HCT116 (cell line): ENCODE measurements around the gene G6PC2. TPM values are rescaled to one million over a fixed set of nuclear protein-coding genes. Genes with fewer than 3 reads are reported as not detected.

Experiments used
- ATAC-seq: fragments of 200-7000 bp; cut with Tn5 transposase; 2 replicates; pipeline ENCODE4 v1.9.1; 2020; ENCODE audit warnings: mild to moderate bottlenecking, moderate library complexity
- BruUV-seq: library from RNA; stranded (reverse); fragments of 400-500 nt; replicated peaks from 2 replicates; lab custom pipeline; 2021; lab: Mats Ljungman, UMichigan
- CTCF ChIA-PET: fragments of 300-600 bp; sonication (Branson Sonifier 250); formaldehyde crosslinking; loops from one replicate; lab custom pipeline; 2021; ENCODE audit warnings: antibody characterized with exemption; lab: Charles Lee
- POLR2A ChIA-PET: fragments of 300-600, 350-600 bp; sonication (Branson Sonifier 250); formaldehyde crosslinking; loops from one replicate; lab custom pipeline; 2021; ENCODE audit warnings: antibody characterized with exemption; lab: Charles Lee
- RAD21 ChIA-PET, 2 experiments: fragments of 300-600 bp; sonication (Branson Sonifier 250); formaldehyde crosslinking; loops; one replicate each; lab custom pipeline; 2023; ENCODE audit warnings: low total read pairs in 2 of 2; ENCODE audit not compliant: uncharacterized antibody in 2 of 2, unreplicated experiment in 2 of 2, low non-redundant PET in 1 of 2; lab: Charles Lee
- DNase-seq: peaks from one replicate; pipeline ENCODE4 v3.0.0-alpha.2; 2010; ENCODE audit warnings: low read depth, low spot score
- H2AFZ ChIP-seq: fragments of 200-600 bp; shearing (Covaris generic), sonication (generic); 2 replicates; pipeline ENCODE4 v1.6.1; 2017; ENCODE audit warnings: low read depth, mixed run types, mixed read lengths, antibody characterized with exemption, low read length; ENCODE audit not compliant: poor library complexity, severe bottlenecking
- H3K27ac ChIP-seq: 2 replicates; pipeline ENCODE4 v1.5.1; 2012; ENCODE audit warnings: low read depth, low read length
- H3K27me3 ChIP-seq: fragments of 200-600 bp; sonication (generic); 2 replicates; pipeline ENCODE4 v1.6.1; 2016; ENCODE audit warnings: mixed run types, low read length, mixed read lengths; ENCODE audit not compliant: insufficient read depth
- H3K36me3 ChIP-seq, 2 experiments: fragments of 200-500 bp in 1 of 2; fragments of 200-600 bp in 1 of 2; sonication (Bioruptor generic) in 1 of 2; sonication (generic) in 1 of 2; 2 replicates each; pipeline versions ENCODE4 v1.5.1 to v1.6.1; 2014 to 2016; ENCODE audit warnings: low read length in 2 of 2, inconsistent platforms in 1 of 2, mixed read lengths in 1 of 2, mixed run types in 1 of 2; ENCODE audit not compliant: insufficient read depth in 2 of 2, control insufficient read depth in 1 of 2
- H3K4me1 ChIP-seq, 2 experiments: fragments of 200-600 bp in 1 of 2; sonication (generic) in 1 of 2; 2 replicates each; pipeline versions ENCODE4 v1.5.1 to v1.6.1; 2012 to 2017; ENCODE audit warnings: low read length in 2 of 2, inconsistent platforms in 1 of 2, mild to moderate bottlenecking in 1 of 2, mixed read lengths in 1 of 2, mixed run types in 1 of 2, moderate library complexity in 1 of 2; ENCODE audit not compliant: insufficient read depth in 2 of 2, control insufficient read depth in 1 of 2
- H3K4me2 ChIP-seq: fragments of 200-600 bp; sonication (generic); 2 replicates; pipeline ENCODE4 v1.6.1; 2017; ENCODE audit warnings: mixed run types, low read length, mixed read lengths
- H3K4me3 ChIP-seq, 2 experiments: fragments of 200-600 bp in 1 of 2; sonication (generic) in 1 of 2; replicated peaks in 1 of 2; 2 replicates each; pipeline ENCODE4 v1.5.1; 2011 to 2016; ENCODE audit warnings: low read length in 2 of 2, control low read depth in 1 of 2, low read depth in 1 of 2, mild to moderate bottlenecking in 1 of 2, mixed read lengths in 1 of 2, mixed run types in 1 of 2
- H3K79me2 ChIP-seq: fragments of 200-600 bp; sonication (generic); 2 replicates; pipeline ENCODE4 v1.6.1; 2017; ENCODE audit warnings: mild to moderate bottlenecking, mixed run types, low read length, moderate library complexity, mixed read lengths; ENCODE audit not compliant: insufficient read depth
- H3K9ac ChIP-seq: fragments of 200-600 bp; sonication (generic); 2 replicates; pipeline ENCODE4 v1.6.1; 2016; ENCODE audit warnings: low read length, mixed read lengths
- H3K9me2 ChIP-seq: fragments of 200-600 bp; sonication (generic), shearing (Covaris generic); 2 replicates; pipeline ENCODE4 v1.6.1; 2017; ENCODE audit warnings: mixed run types, mild to moderate bottlenecking, moderate library complexity; ENCODE audit not compliant: insufficient read depth
- H3K9me3 ChIP-seq, 2 experiments: fragments of 200-500 bp in 1 of 2; fragments of 200-600 bp in 1 of 2; sonication (Bioruptor generic) in 1 of 2; sonication (generic) in 1 of 2; 2 replicates each; pipeline ENCODE4 v1.6.1; 2014 to 2017; ENCODE audit warnings: low read length in 2 of 2, mixed read lengths in 2 of 2, inconsistent platforms in 1 of 2, low read depth in 1 of 2, mild to moderate bottlenecking in 1 of 2, mixed run types in 1 of 2, moderate library complexity in 1 of 2; ENCODE audit not compliant: control insufficient read depth in 1 of 2, insufficient read depth in 1 of 2
- H4K20me1 ChIP-seq: fragments of 200-600 bp; sonication (generic), shearing (Covaris generic); 2 replicates; pipeline ENCODE4 v1.6.1; 2017; ENCODE audit warnings: mixed run types, mild to moderate bottlenecking, moderate library complexity; ENCODE audit not compliant: insufficient read depth
- CEBPB ChIP-seq: IDR thresholded peaks from 2 replicates; pipeline ENCODE4 v1.6.1; 2012; ENCODE audit warnings: low read depth
- EGR1 ChIP-seq: IDR thresholded peaks from 2 replicates; pipeline ENCODE4 v1.6.1; 2012; ENCODE audit warnings: low read depth
- JUND ChIP-seq: IDR thresholded peaks from 2 replicates; pipeline ENCODE4 v1.6.1; 2012
- POLR2A ChIP-seq: IDR thresholded peaks from 2 replicates; pipeline ENCODE4 v1.7.0; 2011; ENCODE audit warnings: borderline replicate concordance; ENCODE audit not compliant: insufficient read depth, insufficient read length; ENCODE audit errors: extremely low read depth
- RAD21 ChIP-seq: IDR thresholded peaks from 2 replicates; pipeline ENCODE4 v1.6.1; 2012; ENCODE audit warnings: low read depth, mild to moderate bottlenecking
- SRF ChIP-seq: IDR thresholded peaks from 2 replicates; pipeline ENCODE4 v1.6.1; 2012; ENCODE audit warnings: low read depth
- ZFX ChIP-seq: fragments of 450-650 bp; IDR thresholded peaks from 2 replicates; pipeline ENCODE4 v1.6.1; 2017
- intact Hi-C: fragments of 100-400 bp; cut with micrococcal nuclease; formaldehyde crosslinking; loops from 2 replicates; pipeline ENCODE4 v1.10.0; 2022
- total RNA-seq: library from RNA; stranded (reverse); gene quantifications from one replicate; pipeline ENCODE4 v1.2.1, GENCODE V29; 2021; ENCODE audit not compliant: unreplicated experiment
- TF ChIP-seq, protein P1 (sequence below), 3 experiments: fragments of 200-600 bp in 1 of 3; sonication (generic) in 1 of 3; IDR thresholded peaks in 2 of 3; conservative IDR thresholded peaks in 1 of 3; 2 replicates each; pipeline ENCODE4 v1.5.1; 2012 to 2017; ENCODE audit warnings: low read depth in 2 of 3, low read length in 2 of 3, antibody characterized with exemption in 1 of 3, borderline replicate concordance in 1 of 3, control low read depth in 1 of 3, mild to moderate bottlenecking in 1 of 3, mixed read lengths in 1 of 3, mixed run types in 1 of 3, moderate library complexity in 1 of 3; ENCODE audit not compliant: insufficient read depth in 1 of 3

The G6PC2 gene
- total RNA-seq, 1 experiment from 2014 or later = not detected

- ChIA-PET CTCF (no interaction called here), RAD21 (no interaction called here), POLR2A (no interaction called here)
- Histone ChIP-seq H3K4me3 (no peak overlapping the region), H3K27ac (no peak overlapping the region), H3K9ac (no peak overlapping the region), H3K4me2 (no peak overlapping the region), H3K27me3 (no peaks in the 10 kb centered on the region; the same call in 1 of the 2 replicates), H3K9me2 (no peaks in the 10 kb centered on the region), H3K36me3 (no peaks in the 10 kb centered on the region), H3K79me2 (no peaks in the 10 kb centered on the region), H3K4me1 (no peaks in the 10 kb centered on the region), H2AFZ (peak overlapping the region; percentile 68), H4K20me1 (no peaks in the 10 kb centered on the region), H3K9me3 (no peaks in the 10 kb centered on the region)
- DNase-seq (no peak), ATAC-seq (peak; percentile 91)
- TF ChIP-seq, protein P1, sequence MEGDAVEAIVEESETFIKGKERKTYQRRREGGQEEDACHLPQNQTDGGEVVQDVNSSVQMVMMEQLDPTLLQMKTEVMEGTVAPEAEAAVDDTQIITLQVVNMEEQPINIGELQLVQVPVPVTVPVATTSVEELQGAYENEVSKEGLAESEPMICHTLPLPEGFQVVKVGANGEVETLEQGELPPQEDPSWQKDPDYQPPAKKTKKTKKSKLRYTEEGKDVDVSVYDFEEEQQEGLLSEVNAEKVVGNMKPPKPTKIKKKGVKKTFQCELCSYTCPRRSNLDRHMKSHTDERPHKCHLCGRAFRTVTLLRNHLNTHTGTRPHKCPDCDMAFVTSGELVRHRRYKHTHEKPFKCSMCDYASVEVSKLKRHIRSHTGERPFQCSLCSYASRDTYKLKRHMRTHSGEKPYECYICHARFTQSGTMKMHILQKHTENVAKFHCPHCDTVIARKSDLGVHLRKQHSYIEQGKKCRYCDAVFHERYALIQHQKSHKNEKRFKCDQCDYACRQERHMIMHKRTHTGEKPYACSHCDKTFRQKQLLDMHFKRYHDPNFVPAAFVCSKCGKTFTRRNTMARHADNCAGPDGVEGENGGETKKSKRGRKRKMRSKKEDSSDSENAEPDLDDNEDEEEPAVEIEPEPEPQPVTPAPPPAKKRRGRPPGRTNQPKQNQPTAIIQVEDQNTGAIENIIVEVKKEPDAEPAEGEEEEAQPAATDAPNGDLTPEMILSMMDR (IDR thresholded peaks at IDR 0.05 in 2 of 3, conservative IDR thresholded peaks at IDR 0.05 in 1 of 3; ENCODE audit: borderline replicate concordance in 1 of 3, insufficient read depth in 1 of 3, low read depth in 2 of 3, low read length in 2 of 3) = peak; percentile 53 to 82 (median 62); a peak in 5 of 6 replicates
- peak; percentile 60 for TF ChIP-seq RAD21
- TF ChIP-seq SRF = no peak
- intact Hi-C loops = no loop called here
- no TSS peak for BruUV-seq
These were observed 47.6 kb downstream of the G6PC2 start for GRCh38 chr2:168948621-168949212.

DNA sequence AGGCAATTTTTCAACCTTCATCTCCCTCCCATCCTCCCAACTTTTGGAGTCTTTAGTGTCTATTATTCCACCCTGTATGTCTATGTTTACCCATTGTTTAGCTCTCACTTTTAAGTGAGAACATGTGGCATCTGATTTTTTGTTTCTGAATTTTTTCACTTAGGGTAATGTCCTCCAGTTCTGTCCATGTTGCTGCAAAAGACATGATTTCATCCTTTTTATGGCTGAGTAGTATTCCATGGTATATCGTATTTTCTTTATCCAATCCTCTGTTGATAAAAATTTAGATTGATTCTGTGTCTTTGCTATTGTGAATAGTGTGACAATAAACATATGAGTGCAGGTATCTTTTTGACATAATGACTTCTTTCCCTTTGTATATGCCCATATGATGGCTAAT is 48.2 kb downstream of the G6PC2 start:
- no peak for ATAC-seq
- TF ChIP-seq ZFX = no peak
- TF ChIP-seq EGR1 = no peak
- TF ChIP-seq POLR2A = no peak
- no peak for TF ChIP-seq CEBPB
- no peak for TF ChIP-seq JUND
- no peak for TF ChIP-seq SRF
- DNase-seq = no peak
- CTCF ChIA-PET = no interaction called here
- BruUV-seq = no TSS peak
- RAD21 ChIA-PET = no interaction called here
- no peaks in the 10 kb centered on the region for H3K9me3 ChIP-seq
- H3K27me3 ChIP-seq = no peaks in the 10 kb centered on the region; the same call in 1 of the 2 replicates
- H3K27ac ChIP-seq = no peak overlapping the region
- H4K20me1 ChIP-seq = no peaks in the 10 kb centered on the region
- no peaks in the 10 kb centered on the region for H3K9me2 ChIP-seq
- POLR2A ChIA-PET = no interaction called here
- no peak overlapping the region for H3K4me3 ChIP-seq
- H2AFZ ChIP-seq = peak overlapping the region; percentile 68
- no peak overlapping the region for H3K4me2 ChIP-seq
- intact Hi-C loops = no loop called here
- H3K79me2 ChIP-seq = no peaks in the 10 kb centered on the region
- H3K36me3 ChIP-seq = no peaks in the 10 kb centered on the region
- H3K9ac ChIP-seq = no peak overlapping the region
- H3K4me1 ChIP-seq = no peaks in the 10 kb centered on the region
